Activated CD4-positive, alpha-beta T cell treated with anti-CD3 and anti-CD28 coated beads for 36 hours (primary cell): Measurements from ENCODE around the gene CUL7. TPM values are rescaled to one million over a fixed set of nuclear protein-coding genes. Genes with fewer than 3 reads are reported as not detected.
"Not testable (repeated sequence)": the region's sequence is repeated elsewhere in the genome, so short reads cannot be mapped to it uniquely, and the experiment has no call there.

ENCODE experiments used
- ATAC-seq: fragments of 200-7000 bp; cut with Tn5 transposase; one replicate; pipeline ENCODE4 v1.10.0; 2021; ENCODE audit warnings: mild to moderate bottlenecking, moderate library complexity
- CTCF ChIA-PET: fragments of 350-600 bp; sonication (Branson Sonifier 250); formaldehyde crosslinking; loops from one replicate; lab custom pipeline; 2021; ENCODE audit warnings: antibody characterized with exemption; lab: Charles Lee
- POLR2A ChIA-PET: fragments of 350-600 bp; sonication (Branson Sonifier 250); formaldehyde crosslinking; loops from one replicate; lab custom pipeline; 2021; ENCODE audit warnings: antibody characterized with exemption, inconsistent platforms; lab: Charles Lee
- DNase-seq: peaks from one replicate; pipeline ENCODE4 v3.0.0-alpha.2; 2020
- H3K27ac Mint-ChIP-seq: one replicate; pipeline ENCODE4 v1.8.0; 2021; ENCODE audit warnings: mixed read lengths
- H3K27me3 Mint-ChIP-seq: one replicate; pipeline ENCODE4 v1.8.0; 2021; ENCODE audit warnings: mixed read lengths
- H3K36me3 Mint-ChIP-seq: one replicate; pipeline ENCODE4 v1.8.0; 2021; ENCODE audit warnings: low read depth, mixed read lengths
- H3K4me1 Mint-ChIP-seq: one replicate; pipeline ENCODE4 v1.8.0; 2021; ENCODE audit warnings: mixed read lengths
- H3K4me3 Mint-ChIP-seq: one replicate; pipeline ENCODE4 v1.8.0; 2021; ENCODE audit warnings: mild to moderate bottlenecking, moderate library complexity, mixed read lengths
- H3K9me3 Mint-ChIP-seq: one replicate; pipeline ENCODE4 v1.8.0; 2021; ENCODE audit warnings: low read depth, mixed read lengths
- intact Hi-C, 2 experiments: fragments of 100-400 bp; cut with DNase I in 1 of 2; cut with micrococcal nuclease in 1 of 2; formaldehyde crosslinking; loops; one replicate each; pipeline versions ENCODE4 v1.14.2 to v1.15.1; 2022 to 2024; cut with DNase I, micrococcal nuclease
- total RNA-seq, 2 experiments: library from RNA; stranded (reverse); gene quantifications; one replicate each; pipeline ENCODE4 v1.2.3, GENCODE V29; 2021

Gene CUL7
- total RNA-seq, 2 experiments from 2014 or later, result 16.3 to 18.0 TPM

DNA sequence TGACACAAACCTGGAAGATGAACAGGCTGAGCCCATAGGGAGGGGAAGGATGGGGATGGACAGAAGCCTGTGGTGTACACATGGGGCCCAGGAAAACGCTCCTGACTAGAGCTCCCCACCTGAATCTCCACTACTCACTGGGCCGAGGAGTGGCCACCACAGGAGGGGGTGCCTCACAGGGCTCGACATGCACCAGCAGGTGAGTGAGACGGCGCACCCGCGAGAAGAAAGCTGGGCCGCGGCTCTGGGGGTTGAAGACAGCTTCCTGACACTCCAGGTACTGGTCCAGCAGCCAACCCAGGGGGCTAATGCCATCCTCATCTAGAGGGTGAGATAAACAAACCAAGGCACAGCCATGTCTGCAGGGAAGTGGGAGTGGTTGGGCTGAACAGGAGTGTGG lies 10.3 kb downstream of the CUL7 start:
- H3K36me3 Mint-ChIP-seq, result peaks cover 16% of the 10 kb centered on the region
- no peaks in the 10 kb centered on the region for H3K4me1 Mint-ChIP-seq
- intact Hi-C loops, result no loop called here
- no peaks in the 10 kb centered on the region for H3K9me3 Mint-ChIP-seq
- ChIA-PET CTCF (no interaction called here), POLR2A (interaction anchor here (0.6 kb wide), 1 partner anchor 150 kb away, joined by 5 read pairs; no protein-coding TSS in a partner anchor)
- no peak overlapping the region for H3K27ac Mint-ChIP-seq
- no peak overlapping the region for H3K4me3 Mint-ChIP-seq
- DNase-seq, result no peak
- ATAC-seq, result no peak
- H3K27me3 Mint-ChIP-seq, result no peaks in the 10 kb centered on the region

DNA sequence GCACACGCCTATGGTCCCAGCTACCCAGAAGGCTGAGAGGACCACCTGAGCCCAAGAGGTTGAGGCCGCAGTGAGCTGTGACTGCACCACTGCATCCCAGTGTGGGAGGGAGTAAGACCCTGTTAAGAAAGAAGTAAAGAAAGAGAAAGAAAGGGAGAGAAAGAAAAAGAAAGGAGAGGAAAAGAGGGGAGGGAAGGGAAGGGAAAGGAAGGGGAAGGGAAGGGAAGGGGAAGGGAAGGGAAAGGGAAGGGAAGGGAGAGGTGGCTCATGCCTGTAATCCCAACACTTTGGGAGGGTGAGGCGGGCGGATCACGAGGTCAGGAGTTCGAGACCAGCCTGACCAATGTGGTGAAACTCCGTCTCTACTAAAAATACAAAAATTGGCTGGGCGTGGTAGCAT lies 12.2 kb downstream of the CUL7 start:
- DNase-seq, H3K27me3 Mint-ChIP-seq, H3K4me1 Mint-ChIP-seq, POLR2A ChIA-PET, ATAC-seq, intact Hi-C loops, H3K9me3 Mint-ChIP-seq, H3K27ac Mint-ChIP-seq, H3K4me3 Mint-ChIP-seq: not testable (repeated sequence)
- peaks cover 19% of the 10 kb centered on the region for H3K36me3 Mint-ChIP-seq
- CTCF ChIA-PET, result interaction anchor here (0.5 to 1.2 kb wide), 3 partner anchors 9 to 300 kb away, joined by 3 read pairs; no protein-coding TSS in a partner anchor

DNA sequence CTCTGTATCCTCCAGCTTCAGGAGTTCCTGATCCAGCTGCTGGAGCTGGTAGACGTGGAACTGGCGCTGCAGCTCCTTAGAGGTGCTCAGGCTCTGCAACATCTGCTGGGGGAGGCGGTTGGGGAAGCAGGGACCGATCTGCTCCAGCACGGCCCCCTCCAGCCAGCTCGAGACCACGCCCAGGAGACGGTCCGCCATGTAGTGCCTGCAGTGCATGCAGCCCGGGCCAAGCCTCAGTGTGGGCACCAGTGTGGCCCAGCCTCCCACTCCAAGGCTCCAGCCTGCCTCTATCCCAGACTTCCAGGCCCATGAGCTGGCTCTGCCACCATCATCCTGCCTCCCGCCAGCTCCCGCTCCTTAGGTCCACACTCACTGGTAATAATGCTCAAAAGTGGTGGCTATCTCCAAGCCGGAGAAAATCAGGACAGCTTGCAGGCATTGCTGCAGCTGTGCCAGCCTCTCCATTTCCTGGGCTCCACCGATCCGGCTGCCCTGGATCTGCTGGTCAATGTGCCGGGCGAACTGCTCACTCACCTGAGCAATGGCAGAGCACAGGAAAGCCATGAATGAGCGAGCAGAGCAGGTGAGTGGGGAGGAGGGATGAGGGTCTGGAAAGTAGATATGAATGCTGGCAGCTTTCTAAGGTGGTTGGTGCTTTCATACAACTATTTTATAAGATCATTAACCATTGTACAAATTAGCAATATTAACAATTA lies 13.0 kb downstream of the CUL7 start:
- H3K9me3 Mint-ChIP-seq, result no peaks in the 10 kb centered on the region
- no peaks in the 10 kb centered on the region for H3K27me3 Mint-ChIP-seq
- CTCF ChIA-PET, result interaction anchor here (0.5 to 1.6 kb wide), 3 partner anchors 10 to 223 kb away, joined by 3 to 4 read pairs (median 3); no protein-coding TSS in a partner anchor
- peaks cover 21% of the 10 kb centered on the region for H3K36me3 Mint-ChIP-seq
- intact Hi-C loops, result no loop called here
- ATAC-seq (no peak), DNase-seq (no peak)
- H3K27ac Mint-ChIP-seq, result no peak overlapping the region
- POLR2A ChIA-PET, result no interaction called here
- H3K4me3 Mint-ChIP-seq, result no peak overlapping the region
- no peaks in the 10 kb centered on the region for H3K4me1 Mint-ChIP-seq

DNA sequence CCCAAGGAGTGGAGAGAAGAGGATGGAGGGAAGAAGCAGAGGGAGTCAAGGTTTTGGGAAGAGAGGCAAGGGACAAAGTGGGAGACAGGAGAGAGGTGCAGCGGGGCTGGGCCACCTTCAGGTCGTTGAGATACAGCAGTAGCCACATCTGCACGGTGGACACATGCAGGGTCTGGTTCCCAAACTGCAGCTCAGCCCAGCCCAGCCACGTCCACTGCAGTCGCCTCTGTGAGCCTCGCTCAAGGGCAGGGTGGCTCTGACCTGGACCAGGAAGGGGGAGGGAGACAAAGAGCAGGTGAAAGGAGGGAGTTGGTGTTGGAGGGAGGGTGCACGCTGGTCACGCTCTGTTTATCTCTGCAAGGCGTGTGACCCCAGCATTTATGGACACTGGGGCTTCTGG lies 14.9 kb downstream of the CUL7 start:
- Mint-ChIP-seq H3K4me1 (no peaks in the 10 kb centered on the region), H3K4me3 (no peak overlapping the region), H3K9me3 (no peaks in the 10 kb centered on the region), H3K27ac (no peak overlapping the region), H3K27me3 (no peaks in the 10 kb centered on the region), H3K36me3 (peaks cover 22% of the 10 kb centered on the region)
- ATAC-seq (no peak), DNase-seq (no peak)
- CTCF ChIA-PET, result interaction anchor here (1.6 kb wide), 1 partner anchor 18 kb away, joined by 4 read pairs; no protein-coding TSS in a partner anchor
- intact Hi-C loops, result no loop called here
- POLR2A ChIA-PET, result no interaction called here

DNA sequence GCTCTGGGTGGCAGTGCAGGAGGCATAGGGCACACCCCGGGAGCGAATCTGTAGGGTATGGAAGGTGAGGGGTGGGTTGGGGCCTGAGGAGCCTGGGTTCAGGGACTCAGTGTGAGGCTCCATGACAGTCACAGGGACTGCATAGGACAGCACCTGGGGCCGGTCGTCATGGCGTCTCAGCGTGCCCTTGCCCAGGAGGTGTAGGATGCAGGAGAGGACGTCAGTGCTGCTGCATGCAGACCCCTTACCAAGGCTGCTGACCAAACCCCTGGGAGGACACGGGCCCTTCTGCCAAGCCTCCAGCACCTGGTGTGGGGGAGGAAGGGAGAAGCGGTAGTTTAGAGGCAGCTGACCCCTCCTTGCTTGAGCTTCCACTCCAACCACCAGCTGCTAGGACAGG lies 15.9 kb downstream of the CUL7 start:
- intact Hi-C loops, result no loop called here
- no peak for ATAC-seq
- Mint-ChIP-seq H3K27ac (no peak overlapping the region), H3K9me3 (no peaks in the 10 kb centered on the region), H3K4me3 (no peak overlapping the region), H3K36me3 (peaks cover 24% of the 10 kb centered on the region), H3K4me1 (peaks cover 3% of the 10 kb centered on the region), H3K27me3 (no peaks in the 10 kb centered on the region)
- ChIA-PET CTCF (interaction anchor here (0.7 kb wide), 1 partner anchor 608 kb away, joined by 3 read pairs; no protein-coding TSS in a partner anchor), POLR2A (no interaction called here)
- DNase-seq, result no peak

DNA sequence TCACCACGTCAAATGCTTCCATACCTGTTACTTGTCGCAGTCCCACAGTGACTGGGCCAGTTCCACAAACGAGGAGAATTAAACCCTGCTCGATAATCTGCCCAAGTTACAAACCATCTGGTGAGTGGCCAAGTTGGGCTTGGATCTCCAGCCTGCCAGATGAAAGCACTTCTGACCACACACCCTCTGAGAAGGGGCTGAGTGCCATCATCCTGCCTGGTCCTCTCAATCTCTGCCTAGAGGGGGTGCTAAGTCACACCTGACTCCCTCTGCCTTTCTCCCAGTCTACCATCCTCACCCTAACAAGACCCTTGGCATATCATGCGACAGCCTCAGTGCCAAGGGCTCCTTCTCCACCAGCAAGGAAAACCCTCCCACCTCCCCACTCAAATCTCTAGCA lies 16.5 kb downstream of the CUL7 start:
- intact Hi-C loops, result no loop called here

DNA sequence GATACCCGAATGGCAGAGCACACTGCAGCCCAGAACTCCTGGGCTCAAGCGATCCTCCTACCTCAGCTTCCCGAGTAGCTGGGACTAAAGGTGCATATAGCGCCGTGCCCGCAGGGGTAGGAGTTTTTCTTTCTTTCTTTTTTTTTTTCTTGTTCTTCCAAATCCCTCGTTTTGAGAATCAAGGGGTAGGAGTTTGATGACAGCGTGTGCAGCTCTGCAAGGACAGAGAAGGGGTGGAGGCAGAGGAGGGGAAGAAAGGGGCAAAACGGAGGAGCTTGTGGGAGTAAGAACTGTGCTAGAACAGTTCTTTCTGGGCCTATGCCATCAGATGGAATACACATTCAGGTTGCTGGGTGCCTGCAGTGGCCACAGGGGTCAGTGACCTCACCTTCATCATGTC lies 16.9 kb downstream of the CUL7 start:
- Mint-ChIP-seq H3K9me3 (no peaks in the 10 kb centered on the region), H3K27ac (no peak overlapping the region), H3K4me1 (peaks cover 3% of the 10 kb centered on the region), H3K27me3 (no peaks in the 10 kb centered on the region), H3K36me3 (peaks cover 27% of the 10 kb centered on the region), H3K4me3 (no peak overlapping the region)
- POLR2A ChIA-PET, result no interaction called here
- intact Hi-C loops, result no loop called here
- ATAC-seq, result no peak
- no peak for DNase-seq
- CTCF ChIA-PET, result no interaction called here

More for the DNA sequence above, 16.5 kb downstream of the CUL7 start:
- POLR2A ChIA-PET, result no interaction called here
- no peak overlapping the region for H3K4me3 Mint-ChIP-seq
- CTCF ChIA-PET, result interaction anchor here (0.7 kb wide), 1 partner anchor 609 kb away, joined by 3 read pairs; no protein-coding TSS in a partner anchor
- H3K4me1 Mint-ChIP-seq, result peaks cover 3% of the 10 kb centered on the region
- ATAC-seq (no peak), DNase-seq (no peak)
- H3K36me3 Mint-ChIP-seq, result peaks cover 26% of the 10 kb centered on the region
- no peak overlapping the region for H3K27ac Mint-ChIP-seq
- H3K9me3 Mint-ChIP-seq, result no peaks in the 10 kb centered on the region
- no peaks in the 10 kb centered on the region for H3K27me3 Mint-ChIP-seq

DNA sequence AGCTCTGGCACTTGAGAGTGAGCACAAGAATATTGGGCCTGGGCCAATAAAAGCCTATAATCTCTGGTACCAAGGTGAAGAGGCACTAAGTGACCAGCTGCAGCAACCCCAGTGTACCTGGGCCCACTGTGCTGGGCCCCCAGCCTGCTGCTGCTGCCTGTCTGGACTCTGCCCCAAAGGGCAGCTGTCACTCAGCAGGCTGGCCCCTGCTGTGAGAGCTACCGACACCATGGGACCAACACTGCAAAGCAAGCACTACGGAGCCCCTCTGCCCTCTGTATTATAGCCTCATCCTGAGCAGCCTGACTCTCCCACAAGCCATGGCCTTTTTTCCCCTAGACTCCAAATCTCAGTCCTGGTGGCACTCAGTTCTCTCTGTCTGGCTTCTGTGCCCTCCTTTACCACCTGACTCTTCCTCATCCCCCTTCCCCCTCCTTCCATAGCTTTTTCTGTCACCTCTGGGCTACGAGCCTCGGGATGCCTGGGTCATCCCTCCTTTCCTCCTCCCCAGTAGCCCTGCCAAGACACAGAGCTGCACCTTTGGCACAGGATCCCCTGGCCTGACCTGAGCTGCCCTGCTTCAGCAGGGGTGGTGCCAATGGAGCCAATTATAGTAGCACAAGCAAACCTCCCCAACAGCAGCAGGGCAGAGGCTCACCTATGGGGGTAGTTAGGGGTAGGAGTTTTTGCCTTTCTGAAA lies 18.0 kb downstream of the CUL7 start:
- H3K27me3 Mint-ChIP-seq, result no peaks in the 10 kb centered on the region
- peaks cover 3% of the 10 kb centered on the region for H3K4me1 Mint-ChIP-seq
- ChIA-PET CTCF (interaction anchor here (0.5 to 0.7 kb wide), 3 partner anchors 14 to 539 kb away, joined by 3 read pairs; no protein-coding TSS in a partner anchor), POLR2A (no interaction called here)
- no peak overlapping the region for H3K27ac Mint-ChIP-seq
- no peak for DNase-seq
- ATAC-seq, result no peak
- intact Hi-C loops, result no loop called here
- H3K36me3 Mint-ChIP-seq, result peaks cover 27% of the 10 kb centered on the region
- H3K9me3 Mint-ChIP-seq, result no peaks in the 10 kb centered on the region
- H3K4me3 Mint-ChIP-seq, result no peak overlapping the region

DNA sequence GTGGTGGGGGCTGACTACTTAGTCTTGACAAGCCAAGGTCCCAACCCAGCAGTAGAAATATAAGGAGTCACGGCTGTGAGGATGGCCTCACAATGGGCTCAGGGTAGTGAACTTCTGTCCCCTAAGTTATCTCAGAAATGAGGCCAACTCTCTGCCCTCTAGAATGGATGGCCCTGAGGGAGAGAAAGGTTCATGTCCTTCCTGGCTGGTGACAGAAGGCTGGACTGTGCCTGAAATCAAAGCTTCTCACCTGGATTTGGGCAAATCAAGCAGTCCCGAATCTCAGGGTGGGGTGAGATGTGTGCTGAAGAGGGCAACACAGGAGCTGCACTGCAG lies 19.5 kb downstream of the CUL7 start:
- Mint-ChIP-seq H3K27me3 (no peaks in the 10 kb centered on the region), H3K9me3 (no peaks in the 10 kb centered on the region), H3K36me3 (peaks cover 35% of the 10 kb centered on the region), H3K27ac (no peak overlapping the region), H3K4me3 (no peak overlapping the region), H3K4me1 (peaks cover 3% of the 10 kb centered on the region)
- DNase-seq, result no peak
- ATAC-seq, result no peak
- POLR2A ChIA-PET, result no interaction called here
- CTCF ChIA-PET, result interaction anchor here (0.6 to 1.0 kb wide), 2 partner anchors 11 to 169 kb away, joined by 3 read pairs; no protein-coding TSS in a partner anchor
- intact Hi-C loops, result no loop called here

DNA sequence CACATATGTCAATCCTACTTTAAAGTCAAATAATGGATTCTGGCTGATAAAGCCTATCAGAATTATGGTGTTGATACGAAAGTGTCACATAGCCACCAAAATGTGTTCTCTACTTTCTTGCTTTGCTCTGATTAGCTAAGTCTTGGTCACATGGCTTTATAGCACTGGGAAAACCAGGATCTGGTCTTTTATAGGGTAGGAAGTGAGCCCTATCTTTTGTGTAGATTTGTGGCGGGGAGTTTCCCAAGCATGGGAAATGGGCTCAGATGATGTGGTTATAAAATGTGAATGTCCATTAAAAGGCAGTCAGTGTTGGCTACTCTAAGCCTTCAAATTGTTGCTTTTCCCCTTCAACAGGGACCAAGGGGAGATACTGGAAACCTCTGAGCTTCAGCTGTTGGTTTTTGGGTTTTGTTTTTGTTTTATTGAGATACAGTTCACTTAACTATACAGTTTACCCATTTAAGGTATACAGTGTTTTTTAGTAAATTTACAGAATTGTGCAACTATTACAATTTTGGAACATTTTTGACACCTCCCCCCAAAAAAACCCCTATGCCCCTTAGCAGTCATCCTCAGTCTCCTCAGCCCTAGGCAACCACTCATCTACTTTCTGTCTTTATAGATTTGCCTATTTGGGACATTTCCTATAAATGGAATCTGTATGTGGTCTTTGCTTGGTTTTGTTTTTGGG lies 20.0 kb downstream of the CUL7 start:
- Mint-ChIP-seq H3K27me3 (no peaks in the 10 kb centered on the region), H3K27ac (peak overlapping the region; percentile 65), H3K36me3 (peaks cover 37% of the 10 kb centered on the region), H3K9me3 (no peaks in the 10 kb centered on the region), H3K4me1 (peaks cover 3% of the 10 kb centered on the region), H3K4me3 (no peak overlapping the region)
- ChIA-PET POLR2A (interaction anchor here (0.8 kb wide), 1 partner anchor 25 kb away, joined by 3 read pairs; the partner anchor contains the start of genes KLC4 and MRPL2), CTCF (interaction anchor here (0.6 to 1.0 kb wide), 3 partner anchors 10 to 168 kb away, joined by 3 read pairs; no protein-coding TSS in a partner anchor)
- ATAC-seq, result no peak
- DNase-seq, result no peak
- intact Hi-C loops, result no loop called here

DNA sequence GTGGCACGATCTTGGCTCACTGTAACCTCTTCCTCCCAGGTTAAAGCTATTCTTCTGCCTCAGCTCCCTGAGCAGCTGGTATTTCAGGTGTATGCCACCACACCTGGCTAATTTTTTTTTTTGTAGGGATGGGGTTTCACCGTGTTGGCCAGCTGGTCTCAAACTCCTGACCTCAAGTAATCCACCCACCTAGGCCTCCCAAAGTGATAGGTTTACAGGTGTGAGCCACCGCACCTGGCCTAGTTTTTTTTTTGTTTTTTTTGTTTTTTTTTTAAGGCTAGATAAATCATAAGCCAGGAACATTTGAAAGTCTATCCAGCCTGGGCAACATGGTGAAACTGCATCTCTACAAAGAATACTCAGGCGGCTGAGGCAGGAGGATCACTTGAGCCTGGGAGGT lies 21.3 kb downstream of the CUL7 start:
- intact Hi-C loops, result no loop called here
- CTCF ChIA-PET, result no interaction called here
- Mint-ChIP-seq H3K4me3 (no peak overlapping the region), H3K27me3 (no peaks in the 10 kb centered on the region), H3K9me3 (no peaks in the 10 kb centered on the region), H3K27ac (no peak overlapping the region), H3K36me3 (peaks cover 42% of the 10 kb centered on the region), H3K4me1 (peaks cover 3% of the 10 kb centered on the region)
- POLR2A ChIA-PET, result interaction anchor here (0.7 kb wide), 1 partner anchor 11 kb away, joined by 3 read pairs; no protein-coding TSS in a partner anchor
- DNase-seq (no peak), ATAC-seq (no peak)
